ENCODE data around the gene GPR63. TPM values are rescaled to one million over a fixed set of nuclear protein-coding genes. Genes with fewer than 3 reads are reported as not detected.

The GPR63 gene
- total and polyA plus RNA-seq, 2 donors (not counting 3 experiments of a cell fraction or from before 2014, with no cell fraction given): 0.06 to 0.13 TPM

DNA sequence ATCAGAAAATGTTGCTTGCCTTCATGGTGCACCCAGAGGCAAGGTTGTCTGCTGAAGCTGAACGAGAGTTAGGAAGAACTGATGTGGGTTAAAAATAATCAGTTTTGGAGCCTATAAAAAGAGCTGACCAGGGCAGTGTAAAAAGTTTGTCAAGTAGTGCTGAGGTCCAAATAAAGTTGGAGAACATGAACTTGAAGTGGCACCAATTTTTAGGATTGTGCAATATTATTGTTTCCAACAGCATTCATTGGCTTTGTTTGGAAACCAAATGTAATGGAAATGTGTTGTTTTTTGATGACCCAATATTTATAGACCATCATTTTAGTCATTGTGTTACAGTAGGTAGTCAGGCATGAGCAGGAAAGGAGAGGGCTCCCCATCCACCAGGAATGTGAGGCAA, 55.7 kb downstream of the GPR63 start:
- no TSS peak for BruUV-seq (replicated peaks)
- POLR2A ChIA-PET: no interaction called here

More for the DNA sequence above, 55.7 kb downstream of the GPR63 start:
- no peak overlapping the region for H2AFZ ChIP-seq (ENCODE audit: low read depth, low read length)
- TF ChIP-seq MYC (IDR thresholded peaks at IDR 0.05; ENCODE audit: low read depth, low read length) (no peak), POLR2A (IDR thresholded peaks at IDR 0.05; ENCODE audit: low read depth, low read length) (no peak), EZH2 (IDR thresholded peaks at IDR 0.05; ENCODE audit: borderline replicate concordance, low read depth, low read length, severe bottlenecking) (no peak), FOS (IDR thresholded peaks at IDR 0.05; ENCODE audit: borderline replicate concordance, insufficient read depth, low read length) (no peak), GATA2 (IDR thresholded peaks at IDR 0.05; ENCODE audit: insufficient read depth, insufficient read length, low read depth, low read length) (no peak), POLR2AphosphoS5 (IDR thresholded peaks at IDR 0.05; ENCODE audit: insufficient read depth, low read depth, low read length) (no peak), JUN (IDR thresholded peaks at IDR 0.05; ENCODE audit: borderline replicate concordance, insufficient read depth, insufficient read length, low read depth) (no peak)
- TF ChIP-seq, protein P1, sequence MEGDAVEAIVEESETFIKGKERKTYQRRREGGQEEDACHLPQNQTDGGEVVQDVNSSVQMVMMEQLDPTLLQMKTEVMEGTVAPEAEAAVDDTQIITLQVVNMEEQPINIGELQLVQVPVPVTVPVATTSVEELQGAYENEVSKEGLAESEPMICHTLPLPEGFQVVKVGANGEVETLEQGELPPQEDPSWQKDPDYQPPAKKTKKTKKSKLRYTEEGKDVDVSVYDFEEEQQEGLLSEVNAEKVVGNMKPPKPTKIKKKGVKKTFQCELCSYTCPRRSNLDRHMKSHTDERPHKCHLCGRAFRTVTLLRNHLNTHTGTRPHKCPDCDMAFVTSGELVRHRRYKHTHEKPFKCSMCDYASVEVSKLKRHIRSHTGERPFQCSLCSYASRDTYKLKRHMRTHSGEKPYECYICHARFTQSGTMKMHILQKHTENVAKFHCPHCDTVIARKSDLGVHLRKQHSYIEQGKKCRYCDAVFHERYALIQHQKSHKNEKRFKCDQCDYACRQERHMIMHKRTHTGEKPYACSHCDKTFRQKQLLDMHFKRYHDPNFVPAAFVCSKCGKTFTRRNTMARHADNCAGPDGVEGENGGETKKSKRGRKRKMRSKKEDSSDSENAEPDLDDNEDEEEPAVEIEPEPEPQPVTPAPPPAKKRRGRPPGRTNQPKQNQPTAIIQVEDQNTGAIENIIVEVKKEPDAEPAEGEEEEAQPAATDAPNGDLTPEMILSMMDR (IDR thresholded peaks at IDR 0.05; ENCODE audit: extremely low read depth in 1 of 2, insufficient read depth in 1 of 2, low read depth in 1 of 2, low read length in 2 of 2): no peak
- TF ChIP-seq, protein P2, sequence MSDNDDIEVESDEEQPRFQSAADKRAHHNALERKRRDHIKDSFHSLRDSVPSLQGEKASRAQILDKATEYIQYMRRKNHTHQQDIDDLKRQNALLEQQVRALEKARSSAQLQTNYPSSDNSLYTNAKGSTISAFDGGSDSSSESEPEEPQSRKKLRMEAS (IDR thresholded peaks at IDR 0.05; ENCODE audit: insufficient read depth, insufficient read length): no peak
- no peaks in the 10 kb centered on the region for H3K9me1 ChIP-seq (replicated peaks; ENCODE audit: control insufficient read depth, extremely low read depth, insufficient read depth, low read length)
- H3K79me2 ChIP-seq (ENCODE audit: control insufficient read depth, insufficient read depth, low read length): no peaks in the 10 kb centered on the region
- no peak overlapping the region for H3K4me2 ChIP-seq (ENCODE audit: insufficient read depth, low read length)
- no peak for DNase-seq (ENCODE audit: low read depth, low spot score)
- dilution Hi-C loops (cut with MboI; ENCODE audit: extremely low pct_ligation_motif_present, low sequenced_read_pairs): no loop called here
- H3K4me1 ChIP-seq (ENCODE audit: control insufficient read depth, extremely low read depth, insufficient read depth, low read length): no peaks in the 10 kb centered on the region
- H3K9me3 ChIP-seq (replicated peaks; ENCODE audit: control insufficient read depth, insufficient read depth, low read length): no peaks in the 10 kb centered on the region
- intact Hi-C loops (cut with micrococcal nuclease): no loop called here
- H3K9ac ChIP-seq (replicated peaks; ENCODE audit: extremely low read depth, insufficient read depth, low read length): no peak overlapping the region
- FAIRE-seq: no peak
- H3K27me3 ChIP-seq (ENCODE audit: control insufficient read depth in 2 of 2, insufficient read depth in 2 of 2, low read length in 2 of 2): no peaks in the 10 kb centered on the region
- no peaks in the 10 kb centered on the region for H3K36me3 ChIP-seq (ENCODE audit: control insufficient read depth in 2 of 2, extremely low read depth in 1 of 2, insufficient read depth in 2 of 2, low read length in 2 of 2)
- CTCF ChIA-PET: no interaction called here
- H3K4me3 ChIP-seq (replicated peaks in 1 of 3; ENCODE audit: insufficient read depth in 1 of 3, low read depth in 1 of 3, low read length in 3 of 3): no peak overlapping the region
- H3K27ac ChIP-seq (ENCODE audit: insufficient read depth, low read depth, low read length): no peak overlapping the region
- no peaks in the 10 kb centered on the region for H4K20me1 ChIP-seq (replicated peaks; ENCODE audit: control insufficient read depth, extremely low read depth, insufficient read depth, low read length)
